Endothelial cell of umbilical vein (primary cell): ENCODE data around the gene DPPA4. TPM values are rescaled to one million over a fixed set of nuclear protein-coding genes. Genes with fewer than 3 reads are reported as not detected.
"Not testable (repeated sequence)": the region's sequence is repeated elsewhere in the genome, so short reads cannot be mapped to it uniquely, and the experiment has no call there.

Experiments
- BruUV-seq: library from RNA; stranded (reverse); fragments of 400-500 nt; replicated peaks from 2 replicates; lab custom pipeline; 2021; lab: Mats Ljungman, UMichigan
- CTCF ChIA-PET: fragments of 300-600, 350-600 bp; sonication (Branson Sonifier 250); formaldehyde crosslinking; loops from one replicate; lab custom pipeline; 2021; ENCODE audit warnings: antibody characterized with exemption, inconsistent platforms; lab: Charles Lee
- POLR2A ChIA-PET: fragments of 300-600, 350-600 bp; sonication (Branson Sonifier 250); formaldehyde crosslinking; loops from one replicate; lab custom pipeline; 2021; ENCODE audit warnings: antibody characterized with exemption, inconsistent platforms; lab: Charles Lee
- DNase-seq: peaks from one replicate; pipeline ENCODE4 v3.0.0-alpha.2; 2011; ENCODE audit warnings: low read depth, low spot score
- FAIRE-seq: peaks from 2 replicates; lab custom pipeline; 2011; peaks lifted over from hg19 to GRCh38; lab: Jason Lieb, UNC
- H2AFZ ChIP-seq: 2 replicates; pipeline ENCODE4 v1.6.0; 2012; ENCODE audit warnings: low read depth, low read length, control low read depth, inconsistent platforms
- H3K27ac ChIP-seq: 2 replicates; pipeline ENCODE4 v1.5.1; 2011; ENCODE audit warnings: low read depth, mild to moderate bottlenecking, control low read depth, low read length, moderate library complexity; ENCODE audit not compliant: insufficient read depth
- H3K27me3 ChIP-seq, 2 experiments: 2 replicates each; pipeline versions ENCODE4 v1.6.0 to v1.6.1; 2011; ENCODE audit warnings: low read length in 2 of 2, mixed read lengths in 1 of 2; ENCODE audit not compliant: control insufficient read depth in 2 of 2, insufficient read depth in 2 of 2
- H3K36me3 ChIP-seq, 2 experiments: 2 replicates in 1 of 2; 3 replicates in 1 of 2; pipeline ENCODE4 v1.5.1; 2011; ENCODE audit warnings: low read length in 2 of 2, mild to moderate bottlenecking in 1 of 2, moderate library complexity in 1 of 2; ENCODE audit not compliant: control insufficient read depth in 2 of 2, insufficient read depth in 2 of 2; ENCODE audit errors: extremely low read depth in 1 of 2
- H3K4me1 ChIP-seq: 3 replicates; pipeline ENCODE4 v1.5.1; 2011; ENCODE audit warnings: mild to moderate bottlenecking, low read length; ENCODE audit not compliant: control insufficient read depth, insufficient read depth; ENCODE audit errors: extremely low read depth
- H3K4me2 ChIP-seq: 2 replicates; pipeline ENCODE4 v1.6.1; 2011; ENCODE audit warnings: low read length, control low read depth, mixed read lengths; ENCODE audit not compliant: insufficient read depth
- H3K4me3 ChIP-seq, 3 experiments: fragments of 200-600 bp in 1 of 3; sonication (generic), shearing (Covaris generic) in 1 of 3; replicated peaks in 1 of 3; 2 replicates each; pipeline ENCODE4 v1.5.1; 2011 to 2016; ENCODE audit warnings: control low read depth in 3 of 3, low read length in 3 of 3, mild to moderate bottlenecking in 2 of 3, inconsistent platforms in 1 of 3, low read depth in 1 of 3, moderate library complexity in 1 of 3; ENCODE audit not compliant: insufficient read depth in 1 of 3
- H3K79me2 ChIP-seq: 2 replicates; pipeline ENCODE4 v1.6.0; 2012; ENCODE audit warnings: low read length, inconsistent platforms; ENCODE audit not compliant: control insufficient read depth, insufficient read depth
- H3K9ac ChIP-seq: replicated peaks from 2 replicates; pipeline ENCODE3; 2011; ENCODE audit warnings: low read length, control low read depth; ENCODE audit not compliant: insufficient read depth; ENCODE audit errors: extremely low read depth
- H3K9me1 ChIP-seq: replicated peaks from 3 replicates; pipeline ENCODE4 v1.6.0; 2011; ENCODE audit warnings: mild to moderate bottlenecking, low read length; ENCODE audit not compliant: control insufficient read depth, insufficient read depth; ENCODE audit errors: extremely low read depth
- H3K9me3 ChIP-seq: replicated peaks from 2 replicates; pipeline ENCODE4 v1.5.1; 2012; ENCODE audit warnings: low read length, inconsistent platforms; ENCODE audit not compliant: control insufficient read depth, insufficient read depth
- H4K20me1 ChIP-seq: replicated peaks from 2 replicates; pipeline ENCODE3; 2011; ENCODE audit warnings: mild to moderate bottlenecking, low read length; ENCODE audit not compliant: control insufficient read depth, insufficient read depth; ENCODE audit errors: extremely low read depth
- CTCF ChIP-seq, 2 donors: IDR thresholded peaks; 1 replicate in 1 of 2; 2 replicates in 1 of 2; pipeline ENCODE4 v1.5.1; 2011; ENCODE audit warnings: low read length in 2 of 2, mild to moderate bottlenecking in 2 of 2, moderate library complexity in 2 of 2, control low read depth in 1 of 2, inconsistent platforms in 1 of 2, low read depth in 1 of 2; ENCODE audit not compliant: insufficient read depth in 1 of 2; ENCODE audit errors: extremely low read depth in 1 of 2
- EZH2 ChIP-seq: IDR thresholded peaks from 2 replicates; pipeline ENCODE4 v1.6.1; 2012; ENCODE audit warnings: borderline replicate concordance, low read depth, mild to moderate bottlenecking, moderate library complexity, low read length, inconsistent platforms; ENCODE audit not compliant: severe bottlenecking
- FOS ChIP-seq: IDR thresholded peaks from 2 replicates; pipeline ENCODE4 v1.6.1; 2011; ENCODE audit warnings: mild to moderate bottlenecking, low read length, moderate library complexity, borderline replicate concordance; ENCODE audit not compliant: insufficient read depth
- GATA2 ChIP-seq: IDR thresholded peaks from 2 replicates; pipeline ENCODE4 v1.7.0; 2011; ENCODE audit warnings: low read depth, mild to moderate bottlenecking, moderate library complexity, mixed read lengths, low read length; ENCODE audit not compliant: insufficient read length, insufficient read depth
- JUN ChIP-seq: IDR thresholded peaks from 2 replicates; pipeline ENCODE4 v1.6.1; 2011; ENCODE audit warnings: borderline replicate concordance, low read depth; ENCODE audit not compliant: insufficient read length, insufficient read depth
- MYC ChIP-seq: IDR thresholded peaks from one replicate; pipeline ENCODE4 v1.6.1; 2011; ENCODE audit warnings: mild to moderate bottlenecking, low read depth, low read length
- POLR2A ChIP-seq: IDR thresholded peaks from 2 replicates; pipeline ENCODE4 v1.6.1; 2012; ENCODE audit warnings: low read depth, mild to moderate bottlenecking, control low read depth, low read length
- POLR2AphosphoS5 ChIP-seq: IDR thresholded peaks from 2 replicates; pipeline ENCODE4 v1.6.1; 2012; ENCODE audit warnings: low read depth, mild to moderate bottlenecking, control low read depth, low read length, moderate library complexity; ENCODE audit not compliant: insufficient read depth
- dilution Hi-C: fragments of 300-500 bp; cut with MboI; formaldehyde crosslinking; loops from one replicate; pipeline ENCODE4 v1.15.0; 2019; ENCODE audit warnings: low sequenced_read_pairs; ENCODE audit not compliant: extremely low pct_ligation_motif_present
- intact Hi-C: fragments of 100-400 bp; cut with micrococcal nuclease; formaldehyde crosslinking; loops from one replicate; pipeline ENCODE4 v1.10.0; 2022
- polyA plus RNA-seq, 4 experiments: library from polyadenylated mRNA; depleted of rRNA in 3 of 4; stranded (reverse) in 3 of 4; unstranded in 1 of 4; fragments of >200 nt; gene quantifications; 2 replicates each; pipeline versions ENCODE4 v1.2.1 to v1.2.3, GENCODE V29; 2011 to 2012; ENCODE audit warnings: missing spikeins in 1 of 4
- total RNA-seq: library from RNA; stranded (reverse); gene quantifications from 2 replicates; pipeline ENCODE4 v1.2.3, GENCODE V29; 2021
- TF ChIP-seq, protein P1 (sequence below): IDR thresholded peaks from 2 replicates; pipeline ENCODE4 v1.6.1; 2011; ENCODE audit not compliant: insufficient read depth, insufficient read length

DPPA4 gene
- total and polyA plus RNA-seq, 2 donors (not counting 3 experiments of a cell fraction or from before 2014, with no cell fraction given) = 0.06 TPM; not detected in 1

GRCh38 chr3:109375975-109376374 is 38.6 kb upstream of the DPPA4 start:
- H3K9ac ChIP-seq = no peak overlapping the region
- H4K20me1 ChIP-seq = no peaks in the 10 kb centered on the region
- H3K9me3 ChIP-seq = peaks cover 2% of the 10 kb centered on the region
- H2AFZ ChIP-seq = no peak overlapping the region
- no peaks in the 10 kb centered on the region for H3K9me1 ChIP-seq
- no TSS peak for BruUV-seq
- ChIA-PET POLR2A (no interaction called here), CTCF (no interaction called here)
- no peak overlapping the region for H3K27ac ChIP-seq
- H3K4me1 ChIP-seq = no peaks in the 10 kb centered on the region
- H3K4me2 ChIP-seq = no peak overlapping the region
- no peak overlapping the region for H3K4me3 ChIP-seq
- H3K36me3 ChIP-seq = no peaks in the 10 kb centered on the region
- no peaks in the 10 kb centered on the region for H3K27me3 ChIP-seq
- TF ChIP-seq FOS = no peak
- no peak for TF ChIP-seq POLR2A
- TF ChIP-seq JUN = no peak
- TF ChIP-seq MYC = no peak
- TF ChIP-seq, protein P1, sequence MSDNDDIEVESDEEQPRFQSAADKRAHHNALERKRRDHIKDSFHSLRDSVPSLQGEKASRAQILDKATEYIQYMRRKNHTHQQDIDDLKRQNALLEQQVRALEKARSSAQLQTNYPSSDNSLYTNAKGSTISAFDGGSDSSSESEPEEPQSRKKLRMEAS = no peak
- TF ChIP-seq GATA2 = no peak
- TF ChIP-seq EZH2 = no peak
- no peak for TF ChIP-seq POLR2AphosphoS5
- TF ChIP-seq CTCF (IDR thresholded peaks at IDR 0.05; ENCODE audit: extremely low read depth in 1 of 2, insufficient read depth in 1 of 2, low read depth in 1 of 2, low read length in 2 of 2) = no peak
- FAIRE-seq = no peak
- DNase-seq = no peak
- intact Hi-C loops (no loop called here), dilution Hi-C loops (no loop called here)
- no peaks in the 10 kb centered on the region for H3K79me2 ChIP-seq

DNA sequence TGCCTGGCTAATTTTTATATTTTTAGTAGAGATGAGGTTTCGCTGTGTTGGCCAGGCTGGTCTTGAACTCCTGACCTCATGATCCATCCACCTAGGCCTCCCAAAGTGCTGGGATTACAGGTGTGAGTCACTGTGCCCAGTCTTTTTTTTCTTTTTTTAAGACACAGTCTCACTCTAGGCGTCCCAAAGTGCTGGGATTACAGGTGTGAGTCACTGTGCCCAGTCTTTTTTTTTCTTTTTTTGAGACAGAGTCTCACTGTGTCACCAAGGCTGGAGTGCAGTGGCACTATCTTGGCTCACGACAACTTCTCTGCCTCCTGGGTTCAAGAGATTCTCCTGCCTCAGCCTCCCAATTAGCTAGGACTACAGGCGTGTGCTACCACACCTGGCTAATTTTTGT is 37.1 kb upstream of the DPPA4 start:
- H3K9ac ChIP-seq, BruUV-seq, POLR2A ChIA-PET, dilution Hi-C loops, H3K27ac ChIP-seq, H3K4me1 ChIP-seq, H3K9me3 ChIP-seq, FAIRE-seq, H2AFZ ChIP-seq, H3K79me2 ChIP-seq, CTCF ChIA-PET, DNase-seq, H3K36me3 ChIP-seq, H3K27me3 ChIP-seq, H3K4me3 ChIP-seq, H4K20me1 ChIP-seq, H3K4me2 ChIP-seq, H3K9me1 ChIP-seq, intact Hi-C loops: not testable (repeated sequence)
